Liver (tissue), 9 donors: ENCODE data around the gene EPB41L1. TPM values are rescaled to one million over a fixed set of nuclear protein-coding genes. Genes with fewer than 3 reads are reported as not detected.

Experiments used
- DNase-seq: peaks from one replicate; pipeline ENCODE4 v3.0.0-alpha.2; 2017; ENCODE audit warnings: low spot score
- H3K27ac ChIP-seq, 2 donors: one replicate each; pipeline ENCODE4 v1.7.0; 2013; ENCODE audit warnings: inconsistent platforms in 2 of 2, low read length in 2 of 2, control low read depth in 1 of 2, low read depth in 1 of 2, mild to moderate bottlenecking in 1 of 2
- H3K27me3 ChIP-seq, 4 donors: one replicate each; pipeline versions ENCODE4 v1.6.1 to v1.7.0; 2013; ENCODE audit warnings: low read length in 3 of 4, inconsistent platforms in 1 of 4, mild to moderate bottlenecking in 1 of 4, moderate library complexity in 1 of 4; ENCODE audit not compliant: control insufficient read depth in 4 of 4, insufficient read depth in 4 of 4
- H3K36me3 ChIP-seq, 4 donors: one replicate each; pipeline versions ENCODE4 v1.6.1 to v1.7.0; 2013; ENCODE audit warnings: low read length in 3 of 4, mild to moderate bottlenecking in 3 of 4, low read depth in 1 of 4, moderate library complexity in 1 of 4; ENCODE audit not compliant: control insufficient read depth in 4 of 4, insufficient read depth in 3 of 4
- H3K4me1 ChIP-seq, 4 donors: one replicate each; pipeline versions ENCODE4 v1.6.1 to v1.7.0; 2013; ENCODE audit warnings: low read length in 3 of 4, mild to moderate bottlenecking in 3 of 4, moderate library complexity in 1 of 4; ENCODE audit not compliant: control insufficient read depth in 4 of 4, insufficient read depth in 4 of 4
- H3K4me3 ChIP-seq, 3 donors: one replicate each; pipeline versions ENCODE4 v1.6.1 to v1.7.0; 2013; ENCODE audit warnings: low read length in 3 of 3, control low read depth in 1 of 3, low read depth in 1 of 3, mild to moderate bottlenecking in 1 of 3
- H3K9ac ChIP-seq, 2 donors: one replicate each; pipeline ENCODE4 v1.7.0; 2013; ENCODE audit warnings: low read length in 2 of 2, mild to moderate bottlenecking in 2 of 2, moderate library complexity in 2 of 2, control low read depth in 1 of 2, low read depth in 1 of 2
- H3K9me3 ChIP-seq, 4 donors: one replicate each; pipeline versions ENCODE4 v1.6.1 to v1.7.0; 2013; ENCODE audit warnings: low read length in 3 of 4; ENCODE audit not compliant: control insufficient read depth in 4 of 4
- ATF3 ChIP-seq: IDR thresholded peaks from 2 replicates; pipeline ENCODE4 v1.6.1; 2016; ENCODE audit warnings: antibody characterized with exemption
- CTCF ChIP-seq: fragments of 150-350 bp; IDR thresholded peaks from 2 replicates; pipeline ENCODE4 v1.5.1; 2017; ENCODE audit warnings: improper control_type of control experiment, low read depth, low read length; ENCODE audit not compliant: missing input control
- EGR1 ChIP-seq, 2 donors: IDR thresholded peaks; 2 replicates each; pipeline ENCODE4 v1.6.1; 2016 to 2018; ENCODE audit warnings: antibody characterized with exemption in 2 of 2, low read depth in 2 of 2
- FOXA1 ChIP-seq: IDR thresholded peaks from 2 replicates; pipeline ENCODE4 v1.6.1; 2016; ENCODE audit warnings: antibody characterized with exemption
- FOXA2 ChIP-seq: IDR thresholded peaks from 2 replicates; pipeline ENCODE4 v1.6.1; 2016; ENCODE audit warnings: antibody characterized with exemption
- GABPA ChIP-seq, 2 donors: IDR thresholded peaks in 1 of 2; conservative IDR thresholded peaks in 1 of 2; 2 replicates each; pipeline ENCODE4 v1.6.1; 2016; ENCODE audit warnings: antibody characterized with exemption in 2 of 2, mild to moderate bottlenecking in 1 of 2, moderate library complexity in 1 of 2
- HNF4A ChIP-seq, 2 donors: conservative IDR thresholded peaks; 2 replicates each; pipeline ENCODE4 v1.6.1; 2016; ENCODE audit warnings: antibody characterized with exemption in 2 of 2, mild to moderate bottlenecking in 2 of 2
- HNF4G ChIP-seq: IDR thresholded peaks from 2 replicates; pipeline ENCODE4 v1.6.1; 2016; ENCODE audit warnings: antibody characterized with exemption
- JUND ChIP-seq, 2 donors: IDR thresholded peaks; 2 replicates each; pipeline ENCODE4 v1.6.1; 2016; ENCODE audit warnings: antibody characterized with exemption in 2 of 2
- RAD21 ChIP-seq, 2 donors: IDR thresholded peaks; 2 replicates each; pipeline ENCODE4 v1.6.1; 2016; ENCODE audit warnings: antibody characterized with exemption in 2 of 2, mild to moderate bottlenecking in 2 of 2
- REST ChIP-seq: IDR thresholded peaks from 2 replicates; pipeline ENCODE4 v1.6.1; 2016; ENCODE audit warnings: antibody characterized with exemption, mild to moderate bottlenecking
- RXRA ChIP-seq, 2 donors: IDR thresholded peaks; 2 replicates each; pipeline ENCODE4 v1.6.1; 2017 to 2018; ENCODE audit warnings: antibody characterized with exemption in 2 of 2, mild to moderate bottlenecking in 1 of 2
- SP1 ChIP-seq: IDR thresholded peaks from 2 replicates; pipeline ENCODE4 v1.6.1; 2018; ENCODE audit warnings: antibody characterized with exemption, mild to moderate bottlenecking
- YY1 ChIP-seq: IDR thresholded peaks from 2 replicates; pipeline ENCODE4 v1.6.1; 2016; ENCODE audit warnings: antibody characterized with exemption, mild to moderate bottlenecking
- ZBTB33 ChIP-seq: IDR thresholded peaks from 2 replicates; pipeline ENCODE4 v1.6.1; 2016; ENCODE audit warnings: antibody characterized with exemption
- WGBS: extraction: QIAGEN DNeasy Blood & Tissue Kit; methylation state at CpG from one replicate; pipeline ENCODE4 v1.1.7; 2013; 5-methylcytosine and 5-hydroxymethylcytosine counted together
- polyA plus RNA-seq, 2 donors: library from polyadenylated mRNA; stranded (reverse) in 1 of 2; unstranded in 1 of 2; fragments of 200-250 nt in 1 of 2; fragments of >200 nt in 1 of 2; fragmentation: Nextera tagmentation in 1 of 2; extraction: Ambion mirVana in 1 of 2; gene quantifications; one replicate each; pipeline versions ENCODE4 v1.2.1 to v1.2.3, GENCODE V29; 2013 to 2015
- total RNA-seq, 2 donors: library from RNA; depleted of rRNA; stranded (reverse); fragments of >200 nt; gene quantifications; one replicate each; pipeline ENCODE4 v1.2.3, GENCODE V29; 2014
- donor health status: healthy.
- donor health status: healthy.
- donor health status: healthy.
- donor health status: healthy.
- donor health status: healthy.

Gene EPB41L1
- total and polyA plus RNA-seq, 4 donors: 2.4 to 11.9 (median 4.3) TPM

GRCh38 chr20:36279362-36279761 is 124.8 kb downstream of the EPB41L1 start:
- peaks cover 0 to 2% (median under 1%) of the 10 kb centered on the region in 4 donors for H3K9me3 ChIP-seq
- peaks cover 0 to 5% (median 0%) of the 10 kb centered on the region in 4 donors for H3K27me3 ChIP-seq
- no peak overlapping the region for H3K27ac ChIP-seq
- no peak overlapping the region for H3K4me3 ChIP-seq
- no peak overlapping the region for H3K9ac ChIP-seq
- DNase-seq: no peak
- WGBS: 77% methylated on average over 5 of the region's 5 CpGs
- no peaks in the 10 kb centered on the region for H3K36me3 ChIP-seq
- no peaks in the 10 kb centered on the region for H3K4me1 ChIP-seq
- TF ChIP-seq JUND (IDR thresholded peaks at IDR 0.05) (no peak), HNF4A (conservative IDR thresholded peaks at IDR 0.05) (no peak), RAD21 (IDR thresholded peaks at IDR 0.05) (no peak), RXRA (IDR thresholded peaks at IDR 0.05) (no peak)

- TF ChIP-seq HNF4G (no peak), JUND (IDR thresholded peaks at IDR 0.05) (no peak), ATF3 (no peak), GABPA (IDR thresholded peaks at IDR 0.05 in 1 of 2, conservative IDR thresholded peaks at IDR 0.05 in 1 of 2) (no peak), HNF4A (conservative IDR thresholded peaks at IDR 0.05) (no peak), YY1 (no peak), SP1 (no peak), CTCF (no peak), FOXA1 (no peak)
- WGBS: 72% methylated on average over 6 of the region's 6 CpGs
- Histone ChIP-seq H3K27me3 (peaks cover 0 to 5% (median 0%) of the 10 kb centered on the region in 4 donors), H3K27ac (no peak overlapping the region), H3K4me1 (no peaks in the 10 kb centered on the region), H3K36me3 (no peaks in the 10 kb centered on the region), H3K4me3 (no peak overlapping the region), H3K9ac (no peak overlapping the region), H3K9me3 (peaks cover 0 to 2% (median under 1%) of the 10 kb centered on the region in 4 donors)
- DNase-seq: no peak
These were observed 125.2 kb downstream of the EPB41L1 start for GRCh38 chr20:36279776-36280175.

GRCh38 chr20:36281785-36282380 is 127.3 kb downstream of the EPB41L1 start:
- Histone ChIP-seq H3K4me3 (no peak overlapping the region), H3K4me1 (no peaks in the 10 kb centered on the region), H3K9me3 (peaks cover 0 to 2% (median under 1%) of the 10 kb centered on the region in 4 donors), H3K9ac (no peak overlapping the region), H3K27ac (no peak overlapping the region), H3K36me3 (no peaks in the 10 kb centered on the region), H3K27me3 (peaks cover 0 to 10% (median 0%) of the 10 kb centered on the region in 4 donors)
- DNase-seq: no peak
- WGBS: 85% methylated on average over 10 of the region's 10 CpGs
- TF ChIP-seq REST (no peak), FOXA2 (no peak), EGR1 (IDR thresholded peaks at IDR 0.05; ENCODE audit: low read depth in 2 of 2) (no peak), HNF4A (conservative IDR thresholded peaks at IDR 0.05) (no peak), SP1 (no peak), HNF4G (no peak), JUND (IDR thresholded peaks at IDR 0.05) (no peak), ATF3 (no peak), RAD21 (IDR thresholded peaks at IDR 0.05) (no peak), CTCF (no peak), FOXA1 (no peak), ZBTB33 (no peak), RXRA (IDR thresholded peaks at IDR 0.05) (no peak)
